ENCODE results near the gene SCCPDH.

DNA sequence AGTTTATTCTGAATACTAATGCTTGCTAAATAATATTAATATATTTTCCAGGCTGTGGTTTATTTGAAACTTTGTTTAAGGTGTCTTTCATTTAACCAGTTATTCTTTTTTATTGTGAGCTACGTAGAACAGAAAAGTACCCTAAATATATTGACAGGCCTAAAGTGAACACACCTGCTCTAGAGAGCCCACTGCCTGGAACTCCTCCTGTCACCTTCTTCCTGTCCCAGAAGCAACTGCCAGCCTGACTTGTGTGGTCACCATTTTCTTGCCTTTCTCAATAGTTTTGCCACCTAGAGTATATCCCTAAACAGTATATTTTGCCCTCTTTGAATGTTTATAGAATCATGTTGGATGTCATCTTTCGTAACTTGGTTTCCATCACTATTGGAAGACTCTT is 48.5 kb downstream of the SCCPDH start:
- TF ChIP-seq, protein P1, sequence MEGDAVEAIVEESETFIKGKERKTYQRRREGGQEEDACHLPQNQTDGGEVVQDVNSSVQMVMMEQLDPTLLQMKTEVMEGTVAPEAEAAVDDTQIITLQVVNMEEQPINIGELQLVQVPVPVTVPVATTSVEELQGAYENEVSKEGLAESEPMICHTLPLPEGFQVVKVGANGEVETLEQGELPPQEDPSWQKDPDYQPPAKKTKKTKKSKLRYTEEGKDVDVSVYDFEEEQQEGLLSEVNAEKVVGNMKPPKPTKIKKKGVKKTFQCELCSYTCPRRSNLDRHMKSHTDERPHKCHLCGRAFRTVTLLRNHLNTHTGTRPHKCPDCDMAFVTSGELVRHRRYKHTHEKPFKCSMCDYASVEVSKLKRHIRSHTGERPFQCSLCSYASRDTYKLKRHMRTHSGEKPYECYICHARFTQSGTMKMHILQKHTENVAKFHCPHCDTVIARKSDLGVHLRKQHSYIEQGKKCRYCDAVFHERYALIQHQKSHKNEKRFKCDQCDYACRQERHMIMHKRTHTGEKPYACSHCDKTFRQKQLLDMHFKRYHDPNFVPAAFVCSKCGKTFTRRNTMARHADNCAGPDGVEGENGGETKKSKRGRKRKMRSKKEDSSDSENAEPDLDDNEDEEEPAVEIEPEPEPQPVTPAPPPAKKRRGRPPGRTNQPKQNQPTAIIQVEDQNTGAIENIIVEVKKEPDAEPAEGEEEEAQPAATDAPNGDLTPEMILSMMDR (IDR thresholded peaks at IDR 0.05; ENCODE audit: low read length): no peak
- no peak for TF ChIP-seq EZH2 (IDR thresholded peaks at IDR 0.05; ENCODE audit: borderline replicate concordance, low read length)
